GM21723 (cell line): Measurements from ENCODE around the gene HMX3.
A peak's percentile ranks its signal among the peaks of the same experiment; 100 is the strongest.

ENCODE experiments used
- ATAC-seq: cut with Tn5 transposase; IDR thresholded peaks from one replicate; pipeline ENCODE4 v1.9.1; 2021; ENCODE audit warnings: mild to moderate bottlenecking, moderate library complexity; ENCODE audit not compliant: unreplicated experiment

The HMX3 gene

DNA sequence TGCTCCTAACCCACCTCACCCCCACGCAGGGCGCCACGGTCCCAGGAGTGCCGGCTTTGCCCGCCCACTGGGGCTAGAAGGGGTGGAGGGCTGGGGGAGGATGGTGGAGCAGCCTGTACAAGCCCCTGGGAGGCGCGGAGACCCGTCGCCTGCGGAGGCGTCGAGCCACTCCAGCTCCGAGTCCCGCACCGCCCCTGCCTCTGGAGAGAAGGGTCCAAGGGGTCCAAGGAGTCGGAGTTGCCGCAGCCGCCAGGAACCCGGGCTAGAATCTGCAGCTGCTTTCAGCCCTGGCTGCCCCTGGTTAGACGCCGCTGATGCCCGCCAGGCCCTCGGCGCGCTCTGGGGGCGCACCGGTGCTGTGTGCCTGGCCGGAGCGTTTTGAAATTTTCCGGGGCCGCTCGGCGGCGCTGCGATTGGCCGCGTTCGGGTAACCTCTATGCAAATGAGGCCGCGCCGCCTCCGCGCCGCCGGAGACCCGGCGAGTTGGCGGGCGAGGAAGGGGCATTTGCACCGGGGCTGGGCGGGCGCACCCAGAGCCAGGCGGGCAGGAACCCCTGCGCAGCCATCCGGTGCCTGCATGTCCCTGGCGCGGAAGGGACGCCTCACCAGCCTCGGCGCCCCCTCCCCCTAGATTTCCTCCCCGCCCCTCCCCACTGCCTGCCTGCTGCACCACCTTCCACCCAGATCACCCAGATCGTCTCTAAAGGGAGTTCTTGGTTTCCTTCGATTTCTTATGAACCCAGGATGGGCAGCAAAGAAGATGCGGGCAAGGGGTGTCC is 12.1 kb downstream of the HMX3 start, which contains the start of gene HMX2:
Gene HMX2 (plus strand): TSS at position 502 of the 779 bp plus-strand sequence. CDS start 243 bp downstream, at position 745.
- ATAC-seq: no peak

GRCh38 chr10:123148414-123149161 is 12.8 kb downstream of the HMX3 start:
- no peak for ATAC-seq

- ATAC-seq: no peak
Observed at GRCh38 chr10:123149162-123149567, 13.4 kb downstream of the HMX3 start.

- no peak for ATAC-seq
Observed at GRCh38 chr10:123149568-123150270, 13.9 kb downstream of the HMX3 start.

GRCh38 chr10:123150271-123150985 is 14.7 kb downstream of the HMX3 start:
- ATAC-seq: no peak

- no peak for ATAC-seq
Observed at GRCh38 chr10:123150986-123151736, 15.4 kb downstream of the HMX3 start.

- no peak for ATAC-seq
Observed at GRCh38 chr10:123151737-123152135, 16.0 kb downstream of the HMX3 start.

DNA sequence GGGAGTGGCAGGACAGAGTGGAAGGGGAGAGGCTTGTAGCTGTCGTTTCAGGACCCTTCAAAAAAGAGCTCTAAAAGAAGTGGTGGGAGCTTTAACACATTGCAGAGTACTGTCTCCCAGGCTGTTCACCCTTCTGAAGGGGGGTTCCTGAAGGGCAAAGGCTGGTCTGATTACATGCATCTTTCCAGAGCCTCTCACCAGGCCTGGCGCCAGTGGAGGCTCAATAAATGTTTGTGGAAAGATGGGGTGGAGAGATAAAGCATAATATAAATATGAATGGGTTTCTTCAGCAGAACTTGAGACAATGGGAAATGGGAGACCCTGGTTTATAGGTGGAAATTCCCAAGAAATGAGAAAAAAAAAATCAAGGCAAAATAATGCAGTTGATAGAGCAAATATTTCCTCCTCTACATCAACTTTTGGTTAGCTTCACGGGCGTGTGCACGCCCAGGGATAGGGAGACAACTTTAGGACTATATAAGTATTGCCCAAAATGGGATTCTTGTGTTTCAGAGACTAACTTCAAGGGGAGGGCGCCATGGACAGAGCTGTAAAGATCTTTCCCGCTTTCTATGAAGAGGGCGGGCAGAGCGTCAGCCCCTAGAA is 17.8 kb downstream of the HMX3 start:
- ATAC-seq: no peak

GRCh38 chr10:123154092-123154710 is 18.4 kb downstream of the HMX3 start, which contains the start of gene BUB3:
Gene BUB3 (plus strand): TSS chr10:123154402. CDS start chr10:123154918, 516 bp downstream.
- peak; percentile 88 for ATAC-seq

GRCh38 chr10:123154711-123155505 is 19.1 kb downstream of the HMX3 start:
- ATAC-seq: peak; percentile 65

- no peak for ATAC-seq
Observed at GRCh38 chr10:123156078-123156477, 20.3 kb downstream of the HMX3 start.

GRCh38 chr10:123157210-123157609 is 21.4 kb downstream of the HMX3 start:
- ATAC-seq: no peak

DNA sequence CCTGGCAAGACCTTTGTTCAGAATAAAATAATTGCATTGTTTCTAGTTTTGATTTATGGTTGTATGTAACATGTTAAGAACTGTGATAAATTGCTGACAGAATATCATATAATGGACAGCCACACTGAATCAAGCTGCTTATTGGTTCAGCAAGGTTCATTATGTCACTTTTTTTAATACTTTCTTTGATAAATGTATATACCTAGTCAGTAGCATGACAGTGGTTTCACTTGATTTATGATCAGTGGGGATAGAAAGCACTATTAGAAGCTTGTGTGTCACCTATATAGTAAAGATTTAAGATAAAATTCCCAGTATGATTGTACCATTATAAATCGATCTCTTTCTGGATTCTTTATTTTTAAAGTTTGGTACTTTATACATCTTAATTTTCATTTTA is 22.9 kb downstream of the HMX3 start:
- no peak for ATAC-seq

- ATAC-seq: no peak
Observed at GRCh38 chr10:123160311-123160980, 24.7 kb downstream of the HMX3 start.

DNA sequence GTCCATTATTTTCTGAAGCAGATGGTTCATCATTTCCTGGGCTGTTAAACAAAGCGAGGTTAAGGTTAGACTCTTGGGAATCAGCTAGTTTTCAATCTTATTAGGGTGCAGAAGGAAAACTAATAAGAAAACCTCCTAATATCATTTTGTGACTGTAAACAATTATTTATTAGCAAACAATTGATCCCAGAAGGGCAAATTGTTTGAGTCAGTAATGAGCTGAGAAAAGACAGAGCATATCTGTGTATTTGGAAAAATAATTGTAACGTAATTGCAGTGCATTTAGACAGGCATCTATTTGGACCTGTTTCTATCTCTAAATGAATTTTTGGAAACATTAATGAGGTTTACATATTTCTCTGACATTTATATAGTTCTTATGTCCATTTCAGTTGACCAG is 28.5 kb downstream of the HMX3 start:
- no peak for ATAC-seq

GRCh38 chr10:123165445-123166072 is 29.8 kb downstream of the HMX3 start:
- ATAC-seq: no peak

DNA sequence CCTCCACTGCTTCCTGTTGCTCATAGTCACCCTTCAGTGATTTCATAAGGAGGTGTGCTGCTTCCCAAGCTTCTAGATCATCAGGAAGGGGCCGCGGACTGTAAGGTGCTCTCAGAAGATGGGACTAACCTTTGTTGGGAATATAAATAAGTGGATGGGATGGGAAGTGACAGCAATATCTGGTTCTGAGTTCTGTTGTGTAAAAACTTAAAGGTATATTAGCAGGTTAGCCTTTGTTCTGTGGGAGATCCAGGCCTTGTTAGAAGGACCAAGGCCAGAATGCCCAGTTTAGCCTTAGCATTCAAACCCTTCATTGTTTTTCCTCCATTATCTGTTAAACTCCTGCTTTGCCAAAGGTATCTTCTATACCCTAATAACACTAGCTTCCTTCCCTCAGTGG is 30.8 kb downstream of the HMX3 start:
- no peak for ATAC-seq
